ENCODE measurements around the gene SLC33A1.
"Not testable (repeated sequence)": the region's sequence is repeated elsewhere in the genome, so short reads cannot be mapped to it uniquely, and the experiment has no call there.

Gene SLC33A1

DNA sequence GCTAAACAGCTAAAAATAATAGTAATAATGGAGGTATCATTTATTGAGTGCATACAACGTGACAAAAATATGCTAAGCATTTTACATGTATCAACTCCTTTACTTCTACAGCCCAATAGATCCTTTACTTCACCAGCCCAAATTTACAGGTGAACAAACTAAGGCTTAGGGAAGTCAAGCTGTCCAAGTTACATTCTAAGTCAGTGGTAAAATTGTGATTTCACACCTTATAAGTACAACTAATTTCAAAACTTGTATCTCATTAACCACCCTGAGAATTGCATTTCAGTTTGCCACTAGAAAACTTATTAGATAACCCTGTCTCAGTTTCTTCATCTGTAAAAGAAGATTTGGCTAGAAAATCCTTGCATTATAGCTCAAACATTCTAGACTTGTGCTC lies 10.7 kb downstream of the SLC33A1 start:
- in situ Hi-C loops (cut with HindIII; ENCODE audit: low pct_ligation_motif_present, low sequenced_read_pairs) = no loop called here
- no peaks in the 10 kb centered on the region for H3K36me3 ChIP-seq (replicated peaks)
- no peak for TF ChIP-seq CTCF (IDR thresholded peaks at IDR 0.05; ENCODE audit: low read depth, low read length, missing control alignments)
- H3K4me3 ChIP-seq (ENCODE audit: low read depth, low read length) = no peak overlapping the region
- no peak overlapping the region for H3K27ac ChIP-seq
- H3K27me3 ChIP-seq (replicated peaks) = no peaks in the 10 kb centered on the region
- no peak for DNase-seq

DNA sequence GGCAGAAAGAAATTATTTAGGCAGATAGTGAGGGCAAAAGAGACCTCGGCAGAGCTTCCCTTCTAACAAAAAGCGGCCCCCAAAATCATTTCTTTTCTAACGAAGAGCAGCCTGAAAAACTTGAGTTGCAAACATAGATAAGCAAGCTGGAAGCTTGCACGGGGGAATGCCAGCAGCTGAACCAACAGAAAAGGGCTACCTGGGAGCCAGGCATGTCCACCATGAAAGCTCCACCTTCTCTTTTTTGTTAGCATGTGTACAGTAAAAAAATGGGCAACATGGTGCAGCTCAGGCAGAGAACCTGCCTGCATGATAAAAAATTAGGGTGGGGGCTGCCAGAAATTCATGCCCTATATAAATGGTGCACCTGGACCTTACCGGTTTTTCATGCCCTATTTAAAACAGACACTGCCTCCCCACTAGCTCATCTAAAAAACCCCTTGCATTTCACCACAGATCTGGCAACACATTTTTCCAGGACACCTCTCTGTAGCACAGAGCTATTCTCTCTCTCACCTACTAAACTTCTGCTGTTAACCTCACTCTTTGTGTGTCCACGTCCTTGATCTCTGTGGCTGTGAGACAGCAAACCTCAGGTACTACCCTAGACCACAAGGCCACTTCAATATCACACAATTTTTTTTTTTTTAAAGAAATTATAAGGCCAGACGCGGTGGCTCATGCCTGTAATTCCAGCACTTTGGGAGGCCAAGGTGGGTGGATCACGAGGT lies 18.7 kb downstream of the SLC33A1 start:
- Histone ChIP-seq H3K27me3 (replicated peaks) (no peaks in the 10 kb centered on the region), H3K4me3 (ENCODE audit: low read depth, low read length) (no peak overlapping the region), H3K27ac (no peak overlapping the region), H3K36me3 (replicated peaks) (peaks cover 4% of the 10 kb centered on the region)
- in situ Hi-C loops (cut with HindIII; ENCODE audit: low pct_ligation_motif_present, low sequenced_read_pairs) = no loop called here
- TF ChIP-seq CTCF (IDR thresholded peaks at IDR 0.05; ENCODE audit: low read depth, low read length, missing control alignments) = no peak
- no peak for DNase-seq

DNA sequence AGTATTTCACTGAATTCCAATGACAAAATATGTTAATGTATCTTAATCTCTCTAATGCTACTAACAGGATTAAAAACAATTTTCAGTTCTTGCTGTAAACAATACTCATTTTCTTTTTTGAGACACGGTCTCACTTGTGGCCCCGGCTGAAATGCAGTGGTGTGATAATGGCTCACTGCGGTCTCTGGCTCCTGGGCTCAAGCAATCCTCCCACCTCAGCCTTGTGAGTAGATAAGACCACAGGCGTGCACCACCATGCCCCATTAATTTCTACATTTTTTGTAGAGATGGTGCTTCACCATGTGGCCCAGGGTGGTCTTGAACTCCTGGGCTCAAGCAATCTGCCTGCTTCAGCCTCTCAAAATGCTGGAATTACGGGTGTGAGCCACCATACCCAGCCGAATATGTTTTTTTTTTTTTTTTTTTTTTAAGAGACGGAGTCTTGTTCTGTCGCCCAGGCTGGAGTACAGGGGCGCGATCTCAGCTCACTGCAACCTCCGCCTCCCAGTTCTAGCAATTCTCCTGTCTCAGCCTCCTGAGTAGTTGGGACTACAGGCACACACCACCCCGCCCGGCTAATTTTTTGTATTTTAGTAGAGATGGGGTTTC lies 25.6 kb downstream of the SLC33A1 start:
- H3K36me3 ChIP-seq (replicated peaks); H3K27me3 ChIP-seq (replicated peaks); H3K4me3 ChIP-seq (ENCODE audit: low read depth, low read length); DNase-seq; H3K27ac ChIP-seq; in situ Hi-C loops (cut with HindIII; ENCODE audit: low pct_ligation_motif_present, low sequenced_read_pairs): not testable (repeated sequence)

- no peak for TF ChIP-seq CTCF (IDR thresholded peaks at IDR 0.05; ENCODE audit: low read depth, low read length, missing control alignments)
- no peaks in the 10 kb centered on the region for H3K36me3 ChIP-seq (replicated peaks)
- H3K4me3 ChIP-seq (ENCODE audit: low read depth, low read length) = no peak overlapping the region
- DNase-seq = no peak
- no peaks in the 10 kb centered on the region for H3K27me3 ChIP-seq (replicated peaks)
- in situ Hi-C loops (cut with HindIII; ENCODE audit: low pct_ligation_motif_present, low sequenced_read_pairs) = no loop called here
- no peak overlapping the region for H3K27ac ChIP-seq
These were observed 39.1 kb downstream of the SLC33A1 start for GRCh38 chr3:155815030-155815545.

- in situ Hi-C loops (cut with HindIII; ENCODE audit: low pct_ligation_motif_present, low sequenced_read_pairs); H3K36me3 ChIP-seq (replicated peaks); H3K4me3 ChIP-seq (ENCODE audit: low read depth, low read length); H3K27ac ChIP-seq; H3K27me3 ChIP-seq (replicated peaks); DNase-seq: not testable (repeated sequence)
These were observed 41.0 kb downstream of the SLC33A1 start for GRCh38 chr3:155813224-155813623.

- Histone ChIP-seq H3K27me3 (replicated peaks) (no peaks in the 10 kb centered on the region), H3K27ac (no peak overlapping the region), H3K36me3 (replicated peaks) (no peaks in the 10 kb centered on the region), H3K4me3 (ENCODE audit: low read depth, low read length) (no peak overlapping the region)
- in situ Hi-C loops (cut with HindIII; ENCODE audit: low pct_ligation_motif_present, low sequenced_read_pairs) = no loop called here
- DNase-seq = peak; percentile 22
- no peak for TF ChIP-seq CTCF (IDR thresholded peaks at IDR 0.05; ENCODE audit: low read depth, low read length, missing control alignments)
These were observed 45.0 kb downstream of the SLC33A1 start for GRCh38 chr3:155809181-155809580.
